Vagina (tissue), 2 donors: ENCODE measurements around the gene ZNF423. TPM values are rescaled to one million over a fixed set of nuclear protein-coding genes. Genes with fewer than 3 reads are reported as not detected.

Experiments used
- DNase-seq, 2 donors: peaks; one replicate each; pipeline ENCODE4 v3.0.0-alpha.2; 2017; ENCODE audit errors: extremely low spot score in 2 of 2
- H3K27ac ChIP-seq: fragments of 200-600 bp; sonication (generic); one replicate; pipeline ENCODE4 v1.5.1; 2019
- H3K27me3 ChIP-seq: fragments of 200-600 bp; sonication (generic); one replicate; pipeline ENCODE4 v1.5.1; 2019
- H3K36me3 ChIP-seq, 2 donors: fragments of 200-600 bp; sonication (generic); one replicate each; pipeline ENCODE4 v1.5.1; 2017 to 2019
- H3K4me1 ChIP-seq: fragments of 200-600 bp; sonication (generic); one replicate; pipeline ENCODE4 v1.5.1; 2019
- H3K4me3 ChIP-seq, 2 donors: fragments of 200-600 bp; sonication (generic); 1 replicate in 1 of 2; 2 replicates in 1 of 2; pipeline ENCODE4 v1.5.1; 2016 to 2019
- H3K9me3 ChIP-seq: fragments of 200-600 bp; sonication (generic); one replicate; pipeline ENCODE4 v1.5.1; 2019
- CTCF ChIP-seq, 3 experiments: fragments of 450-650 bp in 2 of 3; fragments of 200-600 bp in 1 of 3; sonication (generic) in 1 of 3; IDR thresholded peaks; one replicate each; pipeline ENCODE4 v1.5.1; 2017 to 2019; ENCODE audit warnings: antibody characterized with exemption in 3 of 3, mild to moderate bottlenecking in 2 of 3, moderate library complexity in 2 of 3
- POLR2A ChIP-seq, 2 donors: fragments of 450-650 bp; IDR thresholded peaks; one replicate each; pipeline ENCODE4 v1.6.1; 2017; ENCODE audit warnings: antibody characterized with exemption in 2 of 2, mild to moderate bottlenecking in 2 of 2, moderate library complexity in 2 of 2
- POLR2AphosphoS5 ChIP-seq, 2 donors: sonication (generic); formaldehyde crosslinking; IDR thresholded peaks; one replicate each; pipeline ENCODE4 v1.9.0; 2017; ENCODE audit warnings: antibody characterized with exemption in 2 of 2, mild to moderate bottlenecking in 2 of 2, low read depth in 1 of 2; ENCODE audit not compliant: insufficient read depth in 1 of 2
- intact Hi-C: fragments of 100-400 bp; cut with DNase I; formaldehyde crosslinking; loops from one replicate; pipeline ENCODE4 v1.15.1; 2023
- total RNA-seq: library from RNA; depleted of rRNA; stranded (reverse); fragments of >200 nt; gene quantifications from one replicate; pipeline ENCODE4 v1.2.3, GENCODE V29; 2016

The ZNF423 gene
- total RNA-seq, 1 donor from 2014 or later: 10.3 TPM

- no peak for DNase-seq
- no peaks in the 10 kb centered on the region for H3K36me3 ChIP-seq
- H3K4me3 ChIP-seq: no peak overlapping the region
- H3K27me3 ChIP-seq: no peaks in the 10 kb centered on the region
- H3K27ac ChIP-seq: no peak overlapping the region
- no peaks in the 10 kb centered on the region for H3K9me3 ChIP-seq
- H3K4me1 ChIP-seq: peaks cover 11% of the 10 kb centered on the region
- intact Hi-C loops: no loop called here
- TF ChIP-seq POLR2A (IDR thresholded peaks at IDR 0.05) (no peak), POLR2AphosphoS5 (IDR thresholded peaks at IDR 0.05; ENCODE audit: insufficient read depth in 1 of 2, low read depth in 1 of 2) (no peak), CTCF (IDR thresholded peaks at IDR 0.05) (no peak)
These were observed 128.3 kb downstream of the ZNF423 start for GRCh38 chr16:49727611-49728010.

DNA sequence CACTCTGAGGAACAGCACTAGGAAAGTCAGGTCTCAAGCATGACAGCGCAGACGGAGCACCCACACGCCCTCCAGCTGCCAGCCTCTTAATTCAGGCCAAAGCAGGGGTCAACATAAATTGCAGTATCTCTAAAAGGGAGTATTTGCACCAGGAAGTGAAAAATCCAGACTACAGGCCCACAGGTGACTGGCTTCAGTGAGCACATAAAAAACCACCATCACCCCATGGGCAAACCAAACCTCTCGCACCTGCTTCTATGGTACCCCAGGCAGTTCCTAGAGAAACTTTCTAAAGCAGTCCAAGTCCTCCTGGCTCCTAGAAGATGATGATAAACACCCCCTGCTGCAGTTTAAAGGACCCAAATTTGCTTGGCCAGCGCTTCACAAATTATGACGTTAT, 129.8 kb downstream of the ZNF423 start:
- TF ChIP-seq POLR2A (IDR thresholded peaks at IDR 0.05) (no peak), CTCF (IDR thresholded peaks at IDR 0.05) (no peak), POLR2AphosphoS5 (IDR thresholded peaks at IDR 0.05; ENCODE audit: insufficient read depth in 1 of 2, low read depth in 1 of 2) (no peak)
- Histone ChIP-seq H3K4me1 (peaks cover 11% of the 10 kb centered on the region), H3K4me3 (no peak overlapping the region), H3K27ac (no peak overlapping the region), H3K9me3 (no peaks in the 10 kb centered on the region), H3K36me3 (no peaks in the 10 kb centered on the region), H3K27me3 (no peaks in the 10 kb centered on the region)
- intact Hi-C loops: no loop called here
- no peak for DNase-seq

- Histone ChIP-seq H3K4me1 (peaks cover 11% of the 10 kb centered on the region), H3K27ac (no peak overlapping the region), H3K36me3 (no peaks in the 10 kb centered on the region), H3K9me3 (no peaks in the 10 kb centered on the region), H3K27me3 (no peaks in the 10 kb centered on the region), H3K4me3 (no peak overlapping the region)
- no peak for DNase-seq
- intact Hi-C loops: no loop called here
- TF ChIP-seq POLR2A (IDR thresholded peaks at IDR 0.05) (no peak), CTCF (IDR thresholded peaks at IDR 0.05) (no peak)
These were observed 130.3 kb downstream of the ZNF423 start for GRCh38 chr16:49725651-49726050.

- TF ChIP-seq POLR2AphosphoS5 (IDR thresholded peaks at IDR 0.05; ENCODE audit: insufficient read depth in 1 of 2, low read depth in 1 of 2) (no peak), POLR2A (IDR thresholded peaks at IDR 0.05) (no peak), CTCF (IDR thresholded peaks at IDR 0.05) (no peak)
These were observed 131.1 kb downstream of the ZNF423 start for GRCh38 chr16:49724774-49725173.

DNA sequence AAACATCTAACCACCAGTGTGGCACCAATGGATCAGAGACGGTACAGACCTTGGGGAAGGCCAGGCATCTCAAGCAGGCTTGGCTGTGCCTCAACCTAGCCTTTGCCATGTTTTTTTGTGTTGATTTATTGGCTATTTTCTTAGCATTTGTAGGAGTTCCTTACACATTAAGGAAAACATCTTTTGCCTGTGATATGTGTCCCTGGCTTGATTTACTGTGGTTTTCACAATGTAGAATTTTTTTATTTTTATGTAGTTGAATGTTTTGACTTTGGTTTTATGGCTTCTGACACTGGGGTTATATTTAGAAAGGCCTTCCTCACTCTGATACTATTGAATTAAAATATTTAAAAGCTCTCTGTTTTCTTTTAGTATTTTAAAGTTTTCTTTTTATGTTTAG, 132.6 kb downstream of the ZNF423 start:
- H3K36me3 ChIP-seq: no peaks in the 10 kb centered on the region
- intact Hi-C loops: no loop called here
- TF ChIP-seq CTCF (IDR thresholded peaks at IDR 0.05): no peak
- TF ChIP-seq POLR2AphosphoS5 (IDR thresholded peaks at IDR 0.05; ENCODE audit: insufficient read depth in 1 of 2, low read depth in 1 of 2): peak in 1 of 2 donors; percentile 36
- no peaks in the 10 kb centered on the region for H3K9me3 ChIP-seq
- H3K4me3 ChIP-seq: no peak overlapping the region
- DNase-seq: no peak
- no peak overlapping the region for H3K27ac ChIP-seq
- no peaks in the 10 kb centered on the region for H3K27me3 ChIP-seq
- H3K4me1 ChIP-seq: peaks cover 11% of the 10 kb centered on the region

More at GRCh38 chr16:49724774-49725173, 131.1 kb downstream of the ZNF423 start:
- intact Hi-C loops: no loop called here
- Histone ChIP-seq H3K36me3 (no peaks in the 10 kb centered on the region), H3K27ac (no peak overlapping the region), H3K27me3 (no peaks in the 10 kb centered on the region), H3K9me3 (no peaks in the 10 kb centered on the region), H3K4me3 (no peak overlapping the region), H3K4me1 (peaks cover 11% of the 10 kb centered on the region)
- no peak for DNase-seq
